Astrocyte of the spinal cord (primary cell): ENCODE data around the gene TCHHL1.
"Not testable (repeated sequence)": the region's sequence is repeated elsewhere in the genome, so short reads cannot be mapped to it uniquely, and the experiment has no call there.

Experiments used
- DNase-seq: peaks from one replicate; pipeline ENCODE4 v3.0.0; 2011; ENCODE audit warnings: low read depth, low spot score
- H3K4me3 ChIP-seq: 2 replicates; pipeline ENCODE4 v1.5.1; 2011; ENCODE audit warnings: low read depth, mild to moderate bottlenecking, low read length, moderate library complexity
- in situ Hi-C: cut with HindIII; loops from 2 replicates; pipeline ENCODE4 v1.10.0; 2017; ENCODE audit warnings: low sequenced_read_pairs
- TF ChIP-seq, protein P1 (sequence below): IDR thresholded peaks from 2 replicates; pipeline ENCODE4 v1.5.1; 2012; ENCODE audit warnings: low read depth, mild to moderate bottlenecking, low read length, inconsistent platforms

TCHHL1 gene

DNA sequence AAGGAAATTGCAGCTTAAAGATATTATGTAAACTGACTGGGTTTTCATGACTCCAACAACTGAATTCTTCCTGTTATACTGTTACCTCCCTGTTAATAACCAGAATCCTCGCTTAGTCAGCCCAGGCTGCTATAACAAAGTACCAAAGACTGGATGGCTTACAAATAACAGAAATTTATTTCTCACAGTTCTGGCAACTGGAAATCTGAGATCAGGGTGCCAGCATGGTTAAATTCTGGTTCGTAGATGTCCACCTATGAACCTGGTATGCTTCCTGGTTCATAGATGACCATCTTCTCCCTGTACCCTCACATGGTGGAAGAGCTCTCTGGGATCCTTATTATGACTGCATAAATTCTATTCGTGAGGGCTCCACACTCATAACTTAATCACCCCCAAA, 8.1 kb upstream of the TCHHL1 start:
- no peak for DNase-seq
- in situ Hi-C loops = no loop called here
- TF ChIP-seq, protein P1, sequence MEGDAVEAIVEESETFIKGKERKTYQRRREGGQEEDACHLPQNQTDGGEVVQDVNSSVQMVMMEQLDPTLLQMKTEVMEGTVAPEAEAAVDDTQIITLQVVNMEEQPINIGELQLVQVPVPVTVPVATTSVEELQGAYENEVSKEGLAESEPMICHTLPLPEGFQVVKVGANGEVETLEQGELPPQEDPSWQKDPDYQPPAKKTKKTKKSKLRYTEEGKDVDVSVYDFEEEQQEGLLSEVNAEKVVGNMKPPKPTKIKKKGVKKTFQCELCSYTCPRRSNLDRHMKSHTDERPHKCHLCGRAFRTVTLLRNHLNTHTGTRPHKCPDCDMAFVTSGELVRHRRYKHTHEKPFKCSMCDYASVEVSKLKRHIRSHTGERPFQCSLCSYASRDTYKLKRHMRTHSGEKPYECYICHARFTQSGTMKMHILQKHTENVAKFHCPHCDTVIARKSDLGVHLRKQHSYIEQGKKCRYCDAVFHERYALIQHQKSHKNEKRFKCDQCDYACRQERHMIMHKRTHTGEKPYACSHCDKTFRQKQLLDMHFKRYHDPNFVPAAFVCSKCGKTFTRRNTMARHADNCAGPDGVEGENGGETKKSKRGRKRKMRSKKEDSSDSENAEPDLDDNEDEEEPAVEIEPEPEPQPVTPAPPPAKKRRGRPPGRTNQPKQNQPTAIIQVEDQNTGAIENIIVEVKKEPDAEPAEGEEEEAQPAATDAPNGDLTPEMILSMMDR = no peak
- no peak overlapping the region for H3K4me3 ChIP-seq

DNA sequence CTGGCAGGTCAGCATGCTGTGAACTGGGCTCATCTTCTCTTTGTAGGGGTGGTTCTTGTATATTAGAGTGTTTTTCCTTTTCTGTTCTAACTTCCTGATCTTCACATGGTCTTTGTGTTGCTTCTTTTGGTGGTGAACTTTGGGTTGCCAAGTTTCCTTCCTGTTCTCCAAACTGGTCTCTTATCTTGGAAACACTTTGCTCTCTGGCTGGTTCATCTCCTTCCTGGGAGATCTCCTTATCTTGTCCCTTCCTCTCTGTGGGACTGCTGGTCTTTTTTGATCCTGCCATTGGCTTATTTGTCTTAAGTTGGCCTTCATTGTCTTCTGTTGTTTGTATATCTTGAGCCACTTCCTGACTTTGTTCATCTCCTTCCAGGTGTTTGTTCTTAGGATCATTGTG, 2.1 kb downstream of the TCHHL1 start:
- in situ Hi-C loops = no loop called here
- H3K4me3 ChIP-seq = no peak overlapping the region
- no peak for DNase-seq
- TF ChIP-seq, protein P1 = no peak

DNA sequence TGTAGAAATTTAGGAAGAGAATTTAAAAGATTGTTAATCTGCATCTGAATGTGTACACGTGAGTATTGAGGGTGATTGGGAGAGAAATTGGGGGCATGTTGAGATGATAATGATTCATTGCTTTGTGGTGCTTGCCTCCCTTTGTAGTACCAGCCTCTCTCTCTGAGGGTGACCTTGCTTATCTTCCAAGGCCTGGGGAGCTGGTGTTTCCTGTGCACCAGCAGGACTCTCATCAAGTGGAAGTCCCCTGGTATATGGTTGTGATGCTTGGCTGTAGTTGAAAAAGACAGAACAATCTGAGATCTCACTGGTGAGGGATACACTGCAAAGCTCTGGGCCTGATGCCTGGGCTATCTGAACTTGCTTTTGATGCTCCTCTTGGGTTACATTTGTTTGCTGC, 4.0 kb downstream of the TCHHL1 start:
- in situ Hi-C loops = no loop called here
- no peak overlapping the region for H3K4me3 ChIP-seq
- TF ChIP-seq, protein P1 = no peak
- DNase-seq = no peak

DNA sequence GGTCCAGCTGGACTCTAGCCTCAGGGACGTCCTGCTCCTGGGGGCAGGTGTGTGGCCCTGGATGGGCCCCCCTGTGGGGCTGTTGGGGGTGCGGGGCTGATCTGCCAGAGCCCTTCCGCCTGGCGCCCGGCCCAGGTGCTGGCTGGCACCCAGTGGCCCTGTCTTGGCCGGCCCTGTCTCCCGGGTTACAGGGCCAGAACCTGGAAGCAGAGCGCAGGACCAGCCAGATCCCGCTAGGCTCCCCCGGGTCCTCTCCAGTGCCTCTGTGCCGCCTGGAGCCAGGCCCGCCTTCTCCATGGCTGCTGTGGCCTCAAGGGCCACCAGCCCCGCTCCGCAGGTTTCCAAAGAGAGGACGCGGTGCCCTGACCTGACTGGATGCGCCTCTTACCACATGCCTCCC, 7.8 kb downstream of the TCHHL1 start:
- H3K4me3 ChIP-seq, DNase-seq, in situ Hi-C loops: not testable (repeated sequence)

DNA sequence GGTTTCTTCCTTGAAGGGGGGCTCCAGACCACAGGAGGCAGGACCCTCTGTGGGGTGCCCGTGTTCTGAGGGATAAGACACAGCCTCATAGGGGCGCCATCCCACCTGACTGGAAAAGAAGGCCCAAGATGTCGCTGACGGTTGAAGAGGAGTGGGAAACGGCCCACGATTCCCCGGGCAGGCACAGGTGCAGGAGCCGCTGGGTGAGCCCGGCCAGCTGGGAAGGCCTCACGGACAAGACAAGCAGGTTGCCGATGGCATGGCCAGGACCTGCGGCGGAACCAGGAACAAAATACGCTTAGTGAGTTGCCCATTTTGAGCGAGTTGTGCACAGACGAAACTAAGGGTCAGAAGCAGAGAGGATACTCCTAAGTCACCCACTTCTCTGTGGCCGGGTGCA, 8.4 kb downstream of the TCHHL1 start:
- H3K4me3 ChIP-seq, in situ Hi-C loops: not testable (repeated sequence)

DNA sequence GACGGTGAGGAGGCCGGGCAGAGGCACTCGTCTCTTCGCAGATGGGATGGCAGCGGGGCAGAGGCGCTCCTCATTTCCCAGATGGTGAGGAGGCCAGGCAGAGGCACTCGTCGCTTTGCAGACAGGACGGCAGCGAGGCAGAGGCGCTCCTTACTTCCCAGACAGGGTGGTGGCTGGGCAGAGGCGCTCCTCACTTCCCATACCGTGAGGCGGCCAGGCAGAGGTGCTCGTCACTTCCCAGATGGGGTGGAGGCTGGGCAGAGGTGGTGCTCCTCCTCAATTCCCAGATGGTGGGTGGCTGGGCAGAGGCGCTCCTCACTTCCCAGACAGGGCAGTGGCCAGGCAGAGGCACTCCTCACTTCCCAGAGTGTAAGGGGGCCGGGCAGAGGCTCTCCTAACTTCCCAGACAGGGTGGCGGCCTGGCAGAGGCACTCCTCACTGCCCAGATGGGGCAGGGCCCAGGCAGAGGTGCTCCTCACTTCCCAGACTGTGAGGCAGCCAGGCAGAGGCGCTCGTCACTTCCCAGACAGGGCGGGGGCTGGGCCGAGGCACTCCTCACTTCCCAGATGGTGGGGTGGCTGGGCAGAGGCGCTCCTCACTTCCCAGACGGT, 9.9 kb downstream of the TCHHL1 start:
- DNase-seq = no peak
- TF ChIP-seq, protein P1 = no peak
- no peak overlapping the region for H3K4me3 ChIP-seq
- in situ Hi-C loops = no loop called here

More for the DNA sequence above, 8.4 kb downstream of the TCHHL1 start:
- not testable (repeated sequence) for DNase-seq

DNA sequence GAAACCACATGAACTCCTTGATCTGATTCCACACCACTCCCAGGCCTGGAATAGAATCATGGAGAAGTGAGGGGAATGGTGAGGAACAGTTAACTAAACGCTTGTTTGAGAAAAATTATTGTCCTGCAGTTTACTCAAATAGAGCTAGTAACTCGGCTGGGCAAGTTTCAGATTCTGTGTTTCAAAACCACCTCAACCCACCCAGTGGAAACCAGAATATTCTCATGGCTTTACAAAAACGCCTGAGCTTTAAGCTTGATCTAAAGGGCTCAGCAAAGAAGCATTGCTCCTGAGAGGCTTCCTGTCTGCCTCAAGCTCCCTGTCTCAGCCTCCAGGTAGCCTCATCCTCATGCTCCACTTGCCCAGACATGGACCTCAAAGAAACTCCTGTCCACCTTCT, 16.6 kb downstream of the TCHHL1 start:
- H3K4me3 ChIP-seq = no peak overlapping the region
- TF ChIP-seq, protein P1 = no peak
- in situ Hi-C loops = no loop called here
- DNase-seq = no peak

DNA sequence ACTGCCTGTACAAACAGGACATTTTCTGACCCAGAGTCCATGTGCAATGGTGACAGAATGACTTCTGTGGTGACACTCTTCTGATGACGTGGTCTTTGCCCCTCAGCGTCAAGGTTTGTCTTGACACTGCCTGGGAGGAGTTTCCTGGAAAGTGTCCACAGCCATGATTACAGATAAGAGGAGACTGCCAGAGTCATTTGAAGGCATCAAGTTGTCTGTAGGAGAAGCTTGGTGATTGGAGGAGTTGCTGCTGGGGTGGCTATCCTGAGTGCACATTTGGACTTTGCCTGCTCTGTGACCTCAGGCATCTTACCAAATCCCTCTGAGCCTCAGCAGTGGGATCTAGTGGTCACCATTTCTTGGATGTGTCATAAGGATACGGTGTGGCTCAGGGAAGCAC, 17.7 kb downstream of the TCHHL1 start:
- in situ Hi-C loops = no loop called here
- DNase-seq = no peak
- TF ChIP-seq, protein P1 = no peak
- no peak overlapping the region for H3K4me3 ChIP-seq
